ENCODE measurements around the gene CNOT6.
A peak's percentile ranks its signal among the peaks of the same experiment; 100 is the strongest.

The CNOT6 gene

GRCh38 chr5:180598316-180598701, 104.1 kb downstream of the CNOT6 start:
- peak; percentile 3 for DNase-seq
- no peak for TF ChIP-seq CTCF (IDR thresholded peaks at IDR 0.05; ENCODE audit: low read depth, low read length)
- Histone ChIP-seq H3K4me3 (ENCODE audit: low read depth, low read length) (no peak overlapping the region), H3K9me3 (no peaks in the 10 kb centered on the region), H3K27me3 (no peaks in the 10 kb centered on the region), H3K4me1 (no peaks in the 10 kb centered on the region), H3K36me3 (no peaks in the 10 kb centered on the region)

- Histone ChIP-seq H3K36me3 (no peaks in the 10 kb centered on the region), H3K4me1 (no peaks in the 10 kb centered on the region), H3K27me3 (no peaks in the 10 kb centered on the region), H3K4me3 (ENCODE audit: low read depth, low read length) (no peak overlapping the region), H3K9me3 (no peaks in the 10 kb centered on the region)
- TF ChIP-seq CTCF (IDR thresholded peaks at IDR 0.05; ENCODE audit: low read depth, low read length), result no peak
- peak; percentile 2 for DNase-seq
These were observed 104.8 kb downstream of the CNOT6 start for GRCh38 chr5:180598797-180599589.

- no peaks in the 10 kb centered on the region for H3K4me1 ChIP-seq
- no peaks in the 10 kb centered on the region for H3K36me3 ChIP-seq
- no peaks in the 10 kb centered on the region for H3K9me3 ChIP-seq
- H3K4me3 ChIP-seq (ENCODE audit: low read depth, low read length), result no peak overlapping the region
- TF ChIP-seq CTCF (IDR thresholded peaks at IDR 0.05; ENCODE audit: low read depth, low read length), result no peak
- no peak for DNase-seq
- H3K27me3 ChIP-seq, result no peaks in the 10 kb centered on the region
These were observed 105.4 kb downstream of the CNOT6 start for GRCh38 chr5:180599590-180599914.

- Histone ChIP-seq H3K27me3 (no peaks in the 10 kb centered on the region), H3K4me3 (ENCODE audit: low read depth, low read length) (no peak overlapping the region), H3K36me3 (no peaks in the 10 kb centered on the region), H3K9me3 (no peaks in the 10 kb centered on the region), H3K4me1 (no peaks in the 10 kb centered on the region)
- DNase-seq, result no peak
- TF ChIP-seq CTCF (IDR thresholded peaks at IDR 0.05; ENCODE audit: low read depth, low read length), result no peak
These were observed 105.9 kb downstream of the CNOT6 start for GRCh38 chr5:180599981-180600553.

- TF ChIP-seq CTCF (IDR thresholded peaks at IDR 0.05; ENCODE audit: low read depth, low read length), result no peak
- Histone ChIP-seq H3K4me3 (ENCODE audit: low read depth, low read length) (no peak overlapping the region), H3K27me3 (no peaks in the 10 kb centered on the region), H3K36me3 (no peaks in the 10 kb centered on the region), H3K9me3 (no peaks in the 10 kb centered on the region), H3K4me1 (no peaks in the 10 kb centered on the region)
- peak; percentile 3 for DNase-seq
These were observed 106.4 kb downstream of the CNOT6 start for GRCh38 chr5:180600554-180601041.
